Measurements from ENCODE around the gene COL4A2.

DNA sequence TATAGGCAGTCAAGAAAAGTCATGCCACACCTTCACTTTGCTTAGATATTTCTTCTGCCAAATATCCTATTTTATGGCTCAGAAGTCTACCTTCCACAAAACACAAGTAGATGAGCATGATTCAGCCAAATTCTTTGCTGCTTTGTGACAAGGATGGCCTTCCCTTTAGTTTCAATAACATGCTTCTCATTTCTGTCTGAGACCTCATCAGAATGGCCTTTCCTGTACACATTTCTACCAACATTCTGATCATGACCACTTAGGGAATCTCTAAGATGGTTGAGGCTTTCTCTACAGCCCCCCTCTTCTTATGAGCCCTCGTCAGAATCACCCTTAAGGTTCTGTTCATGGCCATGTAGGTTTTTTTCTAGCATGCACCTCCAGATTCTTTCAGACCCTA, 96.2 kb downstream of the COL4A2 start:
- no peak for TF ChIP-seq EZH2phosphoT487 (IDR thresholded peaks at IDR 0.05; ENCODE audit: insufficient read depth, low read depth)
- no peak for TF ChIP-seq EZH2 (IDR thresholded peaks at IDR 0.05; ENCODE audit: insufficient read depth, poor library complexity, severe bottlenecking)
